GM12872 (cell line): Measurements from ENCODE around the gene NACC2.

Experiments
- CTCF ChIP-seq: IDR thresholded peaks from 3 replicates; pipeline ENCODE4 v1.5.1; 2011; ENCODE audit warnings: low read depth, mild to moderate bottlenecking, low read length, moderate library complexity; ENCODE audit not compliant: insufficient read depth

Gene NACC2

GRCh38 chr9:136098210-136098609 is 3.1 kb upstream of the NACC2 start:
- TF ChIP-seq CTCF, result no peak

GRCh38 chr9:136096505-136097001 is 1.5 kb upstream of the NACC2 start:
- no peak for TF ChIP-seq CTCF

GRCh38 chr9:136093995-136094881 is 851 bp downstream of the NACC2 start:
- no peak for TF ChIP-seq CTCF

- no peak for TF ChIP-seq CTCF
Measured at GRCh38 chr9:136093346-136093986, 1.6 kb downstream of the NACC2 start.

GRCh38 chr9:136092741-136093140 is 2.3 kb downstream of the NACC2 start:
- no peak for TF ChIP-seq CTCF

- TF ChIP-seq CTCF, result no peak
Measured at GRCh38 chr9:136092353-136092650, 2.8 kb downstream of the NACC2 start.

GRCh38 chr9:136091582-136092352 is 3.3 kb downstream of the NACC2 start:
- no peak for TF ChIP-seq CTCF
